ENCODE data around the gene FYCO1.

Gene FYCO1

GRCh38 chr3:45868650-45869049, 127.0 kb downstream of the FYCO1 start:
- TF ChIP-seq CREB1 (IDR thresholded peaks at IDR 0.05; ENCODE audit: low read depth) (no peak), YY1 (IDR thresholded peaks at IDR 0.05; ENCODE audit: low read depth) (no peak), MAX (IDR thresholded peaks at IDR 0.05) (no peak), NFIC (IDR thresholded peaks at IDR 0.05) (no peak), TEAD4 (IDR thresholded peaks at IDR 0.05) (no peak), FOXM1 (IDR thresholded peaks at IDR 0.05; ENCODE audit: borderline replicate concordance, low read depth) (no peak), ZBTB7A (IDR thresholded peaks at IDR 0.05; ENCODE audit: low read depth) (no peak), USF1 (IDR thresholded peaks at IDR 0.05) (no peak)

GRCh38 chr3:45868213-45868612, 127.4 kb downstream of the FYCO1 start:
- no peak for TF ChIP-seq FOXM1 (IDR thresholded peaks at IDR 0.05; ENCODE audit: borderline replicate concordance, low read depth)
- no peak for TF ChIP-seq YY1 (IDR thresholded peaks at IDR 0.05; ENCODE audit: low read depth)
- TF ChIP-seq NFIC (IDR thresholded peaks at IDR 0.05) = no peak
- TF ChIP-seq EGR1 (IDR thresholded peaks at IDR 0.05) = no peak
- no peak for TF ChIP-seq TAF1 (IDR thresholded peaks at IDR 0.05; ENCODE audit: low read depth)
- no peak for TF ChIP-seq MAX (IDR thresholded peaks at IDR 0.05)
- no peak for TF ChIP-seq TEAD4 (IDR thresholded peaks at IDR 0.05)
- no peak for TF ChIP-seq RAD21 (IDR thresholded peaks at IDR 0.05; ENCODE audit: low read depth)
